ENCODE data around the gene CT45A8. TPM values are rescaled to one million over a fixed set of nuclear protein-coding genes. Genes with fewer than 3 reads are reported as not detected.
"Not testable (repeated sequence)": the region's sequence is repeated elsewhere in the genome, so short reads cannot be mapped to it uniquely, and the experiment has no call there.

Gene CT45A8
- polyA plus RNA-seq, 1 of the 3 experiments (the other 2 are of a cell fraction): not detected

- 18% methylated on average over 5 of the region's 15 CpGs for WGBS (ENCODE audit: low lambda C conversion rate)
- H3K36me3 ChIP-seq (replicated peaks in 1 of 2; ENCODE audit: control insufficient read depth in 1 of 2, insufficient read depth in 2 of 2, low read length in 1 of 2); H3K4me3 ChIP-seq (ENCODE audit: low read depth in 2 of 2, low read length in 1 of 2); H3K9me3 ChIP-seq; POLR2A ChIA-PET; H3K9me2 ChIP-seq; H3K27ac ChIP-seq (ENCODE audit: low read depth in 2 of 2, low read length in 1 of 2); CTCF ChIA-PET; H2AFZ ChIP-seq (ENCODE audit: low read depth); H3F3A ChIP-seq (replicated peaks; ENCODE audit: insufficient read depth); H3K4me2 ChIP-seq; H3K27me3 ChIP-seq (ENCODE audit: insufficient read depth); H4K20me1 ChIP-seq (ENCODE audit: insufficient read depth); H3K4me1 ChIP-seq (ENCODE audit: control insufficient read depth in 1 of 2, insufficient read depth in 2 of 2, low read depth in 1 of 2, low read length in 1 of 2); H3K79me2 ChIP-seq (ENCODE audit: insufficient read depth); H3K9ac ChIP-seq: not testable (repeated sequence)
- peak; percentile 24 for DNase-seq
- TF ChIP-seq CTCF (IDR thresholded peaks at IDR 0.05): peak; percentile 34; the same call in 1 of the 2 replicates
- TF ChIP-seq ELF1 (IDR thresholded peaks at IDR 0.05): peak; percentile 60; the same call in 1 of the 2 replicates
Observed at GRCh38 chrX:135888976-135889375, 34.6 kb upstream of the CT45A8 start.

DNA sequence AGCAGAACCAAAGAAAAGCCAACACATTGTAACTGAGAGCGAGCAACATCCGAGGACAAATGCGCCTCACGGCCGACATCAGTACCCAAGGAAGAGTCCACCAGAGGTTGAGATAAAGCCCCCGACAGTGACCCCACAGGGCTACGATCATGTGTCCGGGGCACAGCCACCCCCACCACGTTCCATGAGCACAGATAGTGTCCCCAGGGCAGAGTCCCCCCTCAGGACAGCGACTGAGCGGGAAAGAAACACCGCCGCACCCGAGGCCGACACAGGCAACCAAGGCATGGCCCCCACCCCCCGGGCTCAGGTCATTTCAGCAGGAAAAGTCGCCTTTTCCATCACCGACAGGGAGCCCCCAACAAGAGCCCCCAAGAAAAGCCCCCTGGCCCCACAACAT is 33.9 kb upstream of the CT45A8 start:
- WGBS (ENCODE audit: low lambda C conversion rate): 45% methylated on average over 12 of the region's 18 CpGs
- H3K79me2 ChIP-seq (ENCODE audit: insufficient read depth); H3K9me2 ChIP-seq; H3K4me2 ChIP-seq; H3K27ac ChIP-seq (ENCODE audit: low read depth in 2 of 2, low read length in 1 of 2); H3K27me3 ChIP-seq (ENCODE audit: insufficient read depth); H3K4me1 ChIP-seq (ENCODE audit: control insufficient read depth in 1 of 2, insufficient read depth in 2 of 2, low read depth in 1 of 2, low read length in 1 of 2); CTCF ChIA-PET; H2AFZ ChIP-seq (ENCODE audit: low read depth); H3K36me3 ChIP-seq (replicated peaks in 1 of 2; ENCODE audit: control insufficient read depth in 1 of 2, insufficient read depth in 2 of 2, low read length in 1 of 2); H3K9me3 ChIP-seq; H3K9ac ChIP-seq; H4K20me1 ChIP-seq (ENCODE audit: insufficient read depth); DNase-seq; POLR2A ChIA-PET; H3K4me3 ChIP-seq (ENCODE audit: low read depth in 2 of 2, low read length in 1 of 2); H3F3A ChIP-seq (replicated peaks; ENCODE audit: insufficient read depth): not testable (repeated sequence)

- H3K9me2 ChIP-seq; H3K4me1 ChIP-seq (ENCODE audit: control insufficient read depth in 1 of 2, insufficient read depth in 2 of 2, low read depth in 1 of 2, low read length in 1 of 2); H2AFZ ChIP-seq (ENCODE audit: low read depth); H4K20me1 ChIP-seq (ENCODE audit: insufficient read depth); POLR2A ChIA-PET; H3K36me3 ChIP-seq (replicated peaks in 1 of 2; ENCODE audit: control insufficient read depth in 1 of 2, insufficient read depth in 2 of 2, low read length in 1 of 2); H3K27me3 ChIP-seq (ENCODE audit: insufficient read depth); H3K4me3 ChIP-seq (ENCODE audit: low read depth in 2 of 2, low read length in 1 of 2); H3K79me2 ChIP-seq (ENCODE audit: insufficient read depth); DNase-seq; H3K9me3 ChIP-seq; H3K9ac ChIP-seq; H3F3A ChIP-seq (replicated peaks; ENCODE audit: insufficient read depth); H3K27ac ChIP-seq (ENCODE audit: low read depth in 2 of 2, low read length in 1 of 2); CTCF ChIA-PET; H3K4me2 ChIP-seq: not testable (repeated sequence)
- WGBS (ENCODE audit: low lambda C conversion rate): 0% methylated on average over 5 of the region's 5 CpGs
Observed at GRCh38 chrX:135882741-135883140, 28.4 kb upstream of the CT45A8 start.

DNA sequence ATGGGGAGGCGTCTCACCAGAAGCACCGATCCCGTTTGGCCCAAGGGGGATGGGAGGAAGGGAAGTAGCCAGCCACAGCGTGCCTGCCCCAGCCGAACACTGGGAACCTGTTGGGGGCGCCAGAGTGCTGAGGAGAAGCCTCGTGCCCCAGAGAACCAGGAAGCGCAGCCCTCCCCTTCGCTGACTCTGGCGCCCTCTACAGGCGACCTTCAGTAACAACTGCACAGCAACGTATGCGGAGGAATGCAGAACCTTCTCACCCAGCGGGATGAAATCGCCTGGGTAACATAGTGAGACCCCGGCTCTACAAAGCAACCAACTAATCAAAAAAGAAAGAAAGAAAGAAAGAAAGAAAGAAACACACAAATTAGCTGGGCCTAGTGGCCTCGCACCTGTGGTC is 17.4 kb upstream of the CT45A8 start, which contains the start of gene CT45A9:
TSS of gene CT45A9 (minus strand) at position 101 of the 400 bp plus-strand sequence. CDS start 3,751 bp downstream, outside the sequence.
- DNase-seq; H3K36me3 ChIP-seq (replicated peaks in 1 of 2; ENCODE audit: control insufficient read depth in 1 of 2, insufficient read depth in 2 of 2, low read length in 1 of 2); H2AFZ ChIP-seq (ENCODE audit: low read depth); H3K27ac ChIP-seq (ENCODE audit: low read depth in 2 of 2, low read length in 1 of 2); H3K4me3 ChIP-seq (ENCODE audit: low read depth in 2 of 2, low read length in 1 of 2); H3K9me2 ChIP-seq; POLR2A ChIA-PET; H3K27me3 ChIP-seq (ENCODE audit: insufficient read depth); H3K9me3 ChIP-seq; H3K4me1 ChIP-seq (ENCODE audit: control insufficient read depth in 1 of 2, insufficient read depth in 2 of 2, low read depth in 1 of 2, low read length in 1 of 2); H4K20me1 ChIP-seq (ENCODE audit: insufficient read depth); H3F3A ChIP-seq (replicated peaks; ENCODE audit: insufficient read depth); CTCF ChIA-PET; H3K4me2 ChIP-seq; H3K79me2 ChIP-seq (ENCODE audit: insufficient read depth); H3K9ac ChIP-seq: not testable (repeated sequence)
- no CpG with 5 or more reads among the region's 17 CpGs for WGBS (ENCODE audit: low lambda C conversion rate)

DNA sequence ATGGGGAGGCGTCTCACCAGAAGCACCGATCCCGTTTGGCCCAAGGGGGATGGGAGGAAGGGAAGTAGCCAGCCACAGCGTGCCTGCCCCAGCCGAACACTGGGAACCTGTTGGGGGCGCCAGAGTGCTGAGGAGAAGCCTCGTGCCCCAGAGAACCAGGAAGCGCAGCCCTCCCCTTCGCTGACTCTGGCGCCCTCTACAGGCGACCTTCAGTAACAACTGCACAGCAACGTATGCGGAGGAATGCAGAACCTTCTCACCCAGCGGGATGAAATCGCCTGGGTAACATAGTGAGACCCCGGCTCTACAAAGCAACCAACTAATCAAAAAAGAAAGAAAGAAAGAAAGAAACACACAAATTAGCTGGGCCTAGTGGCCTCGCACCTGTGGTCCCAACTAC is 17.2 kb downstream of the CT45A8 start, which contains the start of gene CT45A7:
TSS of gene CT45A7 (minus strand) at position 101 of the 400 bp plus-strand sequence. CDS start 3,747 bp downstream, outside the sequence.
- H3K36me3 ChIP-seq (replicated peaks in 1 of 2; ENCODE audit: control insufficient read depth in 1 of 2, insufficient read depth in 2 of 2, low read length in 1 of 2); H3K9ac ChIP-seq; CTCF ChIA-PET; H3F3A ChIP-seq (replicated peaks; ENCODE audit: insufficient read depth); H3K9me2 ChIP-seq; H3K27ac ChIP-seq (ENCODE audit: low read depth in 2 of 2, low read length in 1 of 2); H3K27me3 ChIP-seq (ENCODE audit: insufficient read depth); H3K4me1 ChIP-seq (ENCODE audit: control insufficient read depth in 1 of 2, insufficient read depth in 2 of 2, low read depth in 1 of 2, low read length in 1 of 2); H4K20me1 ChIP-seq (ENCODE audit: insufficient read depth); H2AFZ ChIP-seq (ENCODE audit: low read depth); H3K79me2 ChIP-seq (ENCODE audit: insufficient read depth); DNase-seq; H3K4me2 ChIP-seq; POLR2A ChIA-PET; H3K9me3 ChIP-seq; H3K4me3 ChIP-seq (ENCODE audit: low read depth in 2 of 2, low read length in 1 of 2): not testable (repeated sequence)
- WGBS (ENCODE audit: low lambda C conversion rate): no CpG with 5 or more reads among the region's 17 CpGs

DNA sequence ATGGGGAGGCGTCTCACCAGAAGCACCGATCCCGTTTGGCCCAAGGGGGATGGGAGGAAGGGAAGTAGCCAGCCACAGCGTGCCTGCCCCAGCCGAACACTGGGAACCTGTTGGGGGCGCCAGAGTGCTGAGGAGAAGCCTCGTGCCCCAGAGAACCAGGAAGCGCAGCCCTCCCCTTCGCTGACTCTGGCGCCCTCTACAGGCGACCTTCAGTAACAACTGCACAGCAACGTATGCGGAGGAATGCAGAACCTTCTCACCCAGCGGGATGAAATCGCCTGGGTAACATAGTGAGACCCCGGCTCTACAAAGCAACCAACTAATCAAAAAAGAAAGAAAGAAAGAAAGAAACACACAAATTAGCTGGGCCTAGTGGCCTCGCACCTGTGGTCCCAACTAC is 34.4 kb downstream of the CT45A8 start, which contains the start of gene CT45A2:
TSS of gene CT45A2 (minus strand) at position 101 of the 400 bp plus-strand sequence. CDS start 3,747 bp downstream, outside the sequence.
- H3K4me3 ChIP-seq (ENCODE audit: low read depth in 2 of 2, low read length in 1 of 2); H3F3A ChIP-seq (replicated peaks; ENCODE audit: insufficient read depth); H3K4me2 ChIP-seq; H2AFZ ChIP-seq (ENCODE audit: low read depth); H3K27ac ChIP-seq (ENCODE audit: low read depth in 2 of 2, low read length in 1 of 2); H3K79me2 ChIP-seq (ENCODE audit: insufficient read depth); DNase-seq; H3K9me3 ChIP-seq; POLR2A ChIA-PET; H3K9ac ChIP-seq; H4K20me1 ChIP-seq (ENCODE audit: insufficient read depth); H3K4me1 ChIP-seq (ENCODE audit: control insufficient read depth in 1 of 2, insufficient read depth in 2 of 2, low read depth in 1 of 2, low read length in 1 of 2); H3K9me2 ChIP-seq; H3K27me3 ChIP-seq (ENCODE audit: insufficient read depth); H3K36me3 ChIP-seq (replicated peaks in 1 of 2; ENCODE audit: control insufficient read depth in 1 of 2, insufficient read depth in 2 of 2, low read length in 1 of 2); CTCF ChIA-PET: not testable (repeated sequence)
- WGBS (ENCODE audit: low lambda C conversion rate): no CpG with 5 or more reads among the region's 17 CpGs
